ENCODE measurements around the gene USP26.

USP26 gene

GRCh38 chrX:133054761-133055405 lies 42.0 kb downstream of the USP26 start:
- Histone ChIP-seq H3F3A (ENCODE audit: control insufficient read depth, insufficient read depth) (no peaks in the 10 kb centered on the region), H3K9me3 (ENCODE audit: control insufficient read depth, insufficient read depth, low read length) (no peaks in the 10 kb centered on the region), H3K27me3 (ENCODE audit: control insufficient read depth, low read length) (0 out of 2 replicates have a peak, but pooled peaks cover 2% of the 10 kb centered on the region), H3K9me2 (replicated peaks; ENCODE audit: control insufficient read depth, low read length) (no peaks in the 10 kb centered on the region), H3K4me3 (ENCODE audit: low read length) (no peak overlapping the region), H3K4me2 (ENCODE audit: low read length) (no peak overlapping the region), H3K4me1 (ENCODE audit: control insufficient read depth, low read length) (no peaks in the 10 kb centered on the region), H3K27ac (ENCODE audit: low read depth, low read length) (no peak overlapping the region), H3K36me3 (ENCODE audit: control insufficient read depth, low read length) (no peaks in the 10 kb centered on the region), H3K79me2 (ENCODE audit: control insufficient read depth, low read length) (no peaks in the 10 kb centered on the region), H4K20me1 (ENCODE audit: control insufficient read depth, insufficient read depth, low read depth, low read length) (no peaks in the 10 kb centered on the region)
- TF ChIP-seq, protein P1, sequence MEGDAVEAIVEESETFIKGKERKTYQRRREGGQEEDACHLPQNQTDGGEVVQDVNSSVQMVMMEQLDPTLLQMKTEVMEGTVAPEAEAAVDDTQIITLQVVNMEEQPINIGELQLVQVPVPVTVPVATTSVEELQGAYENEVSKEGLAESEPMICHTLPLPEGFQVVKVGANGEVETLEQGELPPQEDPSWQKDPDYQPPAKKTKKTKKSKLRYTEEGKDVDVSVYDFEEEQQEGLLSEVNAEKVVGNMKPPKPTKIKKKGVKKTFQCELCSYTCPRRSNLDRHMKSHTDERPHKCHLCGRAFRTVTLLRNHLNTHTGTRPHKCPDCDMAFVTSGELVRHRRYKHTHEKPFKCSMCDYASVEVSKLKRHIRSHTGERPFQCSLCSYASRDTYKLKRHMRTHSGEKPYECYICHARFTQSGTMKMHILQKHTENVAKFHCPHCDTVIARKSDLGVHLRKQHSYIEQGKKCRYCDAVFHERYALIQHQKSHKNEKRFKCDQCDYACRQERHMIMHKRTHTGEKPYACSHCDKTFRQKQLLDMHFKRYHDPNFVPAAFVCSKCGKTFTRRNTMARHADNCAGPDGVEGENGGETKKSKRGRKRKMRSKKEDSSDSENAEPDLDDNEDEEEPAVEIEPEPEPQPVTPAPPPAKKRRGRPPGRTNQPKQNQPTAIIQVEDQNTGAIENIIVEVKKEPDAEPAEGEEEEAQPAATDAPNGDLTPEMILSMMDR (IDR thresholded peaks at IDR 0.05; ENCODE audit: low read depth, low read length, poor library complexity, severe bottlenecking), result no peak
- TF ChIP-seq EZH2phosphoT487 (IDR thresholded peaks at IDR 0.05; ENCODE audit: borderline replicate concordance, low read length), result no peak

DNA sequence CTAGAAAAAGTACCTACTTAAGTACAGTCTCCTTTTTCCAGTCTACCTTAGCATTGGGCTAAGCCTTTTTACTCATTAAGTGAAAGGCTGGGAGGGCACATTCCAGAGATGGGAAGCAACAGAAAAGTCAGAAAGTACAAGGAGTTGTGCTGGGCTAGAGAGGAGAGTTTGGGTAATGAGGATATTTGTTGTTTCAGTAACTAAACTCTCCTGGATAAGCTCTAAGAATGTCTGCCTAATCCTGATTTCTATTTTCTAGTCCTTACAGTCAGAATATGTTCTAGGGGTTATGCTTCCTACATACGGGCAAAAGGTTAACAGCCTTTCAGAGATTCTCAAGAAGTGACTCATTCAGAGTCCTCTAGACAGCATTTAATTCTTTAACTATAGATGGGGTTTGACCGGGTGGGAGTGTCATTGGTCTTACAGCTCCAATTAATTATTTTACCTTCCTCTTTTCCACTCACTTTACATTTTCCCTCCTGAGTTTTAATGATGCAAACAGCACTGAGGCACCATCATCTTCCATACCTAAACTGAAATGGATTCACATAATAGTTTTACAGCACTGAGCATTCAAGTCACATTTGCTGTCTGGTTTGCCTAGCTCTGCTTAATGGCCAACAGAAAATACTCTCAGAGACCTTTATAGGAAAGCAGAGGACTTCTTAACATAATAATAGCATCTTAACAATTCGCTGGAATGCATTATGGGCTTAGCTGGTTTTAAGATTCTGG lies 42.9 kb downstream of the USP26 start:
- Histone ChIP-seq H3K27me3 (ENCODE audit: control insufficient read depth, low read length) (0 out of 2 replicates have a peak, but pooled peaks cover 2% of the 10 kb centered on the region), H4K20me1 (ENCODE audit: control insufficient read depth, insufficient read depth, low read depth, low read length) (no peaks in the 10 kb centered on the region), H3K4me3 (ENCODE audit: low read length) (no peak overlapping the region), H3K36me3 (ENCODE audit: control insufficient read depth, low read length) (no peaks in the 10 kb centered on the region), H3K9me3 (ENCODE audit: control insufficient read depth, insufficient read depth, low read length) (no peaks in the 10 kb centered on the region), H3K4me2 (ENCODE audit: low read length) (no peak overlapping the region), H3K9me2 (replicated peaks; ENCODE audit: control insufficient read depth, low read length) (no peaks in the 10 kb centered on the region), H3K4me1 (ENCODE audit: control insufficient read depth, low read length) (no peaks in the 10 kb centered on the region), H3K79me2 (ENCODE audit: control insufficient read depth, low read length) (no peaks in the 10 kb centered on the region), H3F3A (ENCODE audit: control insufficient read depth, insufficient read depth) (no peaks in the 10 kb centered on the region), H3K27ac (ENCODE audit: low read depth, low read length) (no peak overlapping the region)
- TF ChIP-seq, protein P1 (IDR thresholded peaks at IDR 0.05; ENCODE audit: low read depth, low read length, poor library complexity, severe bottlenecking), result no peak
- no peak for TF ChIP-seq EZH2phosphoT487 (IDR thresholded peaks at IDR 0.05; ENCODE audit: borderline replicate concordance, low read length)

- no peak for TF ChIP-seq EZH2phosphoT487 (IDR thresholded peaks at IDR 0.05; ENCODE audit: borderline replicate concordance, low read length)
- TF ChIP-seq, protein P1 (IDR thresholded peaks at IDR 0.05; ENCODE audit: low read depth, low read length, poor library complexity, severe bottlenecking), result no peak
- Histone ChIP-seq H3K4me2 (ENCODE audit: low read length) (no peak overlapping the region), H4K20me1 (ENCODE audit: control insufficient read depth, insufficient read depth, low read depth, low read length) (no peaks in the 10 kb centered on the region), H3F3A (ENCODE audit: control insufficient read depth, insufficient read depth) (no peaks in the 10 kb centered on the region), H3K36me3 (ENCODE audit: control insufficient read depth, low read length) (no peaks in the 10 kb centered on the region), H3K4me1 (ENCODE audit: control insufficient read depth, low read length) (no peaks in the 10 kb centered on the region), H3K9me3 (ENCODE audit: control insufficient read depth, insufficient read depth, low read length) (no peaks in the 10 kb centered on the region), H3K4me3 (ENCODE audit: low read length) (no peak overlapping the region), H3K27me3 (ENCODE audit: control insufficient read depth, low read length) (0 out of 2 replicates have a peak, but pooled peaks cover 2% of the 10 kb centered on the region), H3K27ac (ENCODE audit: low read depth, low read length) (no peak overlapping the region), H3K9me2 (replicated peaks; ENCODE audit: control insufficient read depth, low read length) (no peaks in the 10 kb centered on the region), H3K79me2 (ENCODE audit: control insufficient read depth, low read length) (no peaks in the 10 kb centered on the region)
These were observed 48.2 kb downstream of the USP26 start for GRCh38 chrX:133048751-133049150.

Measured in DOHH2 (cell line).